Measurements from ENCODE around the gene ZNF80. TPM values are rescaled to one million over a fixed set of nuclear protein-coding genes. Genes with fewer than 3 reads are reported as not detected.
A peak's percentile ranks its signal among the peaks of the same experiment; 100 is the strongest.

The ZNF80 gene
- polyA plus RNA-seq, 3 donors: not detected

DNA sequence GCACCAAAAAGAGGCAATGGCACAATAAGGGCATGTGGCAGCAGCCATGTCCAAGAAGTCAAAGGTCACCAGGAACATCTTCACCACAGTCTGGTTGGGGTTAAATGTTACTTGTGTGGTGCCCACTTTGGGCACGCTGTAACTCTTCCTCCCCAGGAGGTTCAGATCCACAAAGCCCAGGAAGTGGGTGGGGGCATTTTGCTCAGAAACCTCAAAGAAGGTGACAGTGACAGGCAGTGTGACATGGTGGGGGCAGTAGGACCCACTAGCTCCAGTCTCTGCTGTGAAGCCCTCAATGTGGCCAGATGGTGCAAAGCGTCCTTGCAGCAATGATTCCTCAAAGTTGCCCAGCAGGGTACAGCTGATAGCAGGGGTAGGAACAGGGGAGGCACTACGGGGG is 5.8 kb downstream of the ZNF80 start:
- Histone ChIP-seq H3K4me3 (replicated peaks in 1 of 3; ENCODE audit: low read depth in 2 of 3, low read length in 3 of 3) (no peak overlapping the region), H3K79me2 (ENCODE audit: insufficient read depth, low read length) (no peaks in the 10 kb centered on the region), H3K4me1 (ENCODE audit: control insufficient read depth in 1 of 2, insufficient read depth in 2 of 2, low read length in 2 of 2) (no peaks in the 10 kb centered on the region), H2AFZ (ENCODE audit: insufficient read depth, low read depth, low read length, poor library complexity, severe bottlenecking) (no peak overlapping the region), H3K9me3 (replicated peaks in 1 of 2; ENCODE audit: control insufficient read depth in 1 of 2, insufficient read depth in 1 of 2, low read length in 2 of 2) (no peaks in the 10 kb centered on the region), H3K4me2 (replicated peaks; ENCODE audit: extremely low read depth, low read length, poor library complexity, severe bottlenecking) (no peak overlapping the region), H3K9ac (ENCODE audit: insufficient read depth, low read length, poor library complexity, severe bottlenecking) (no peak overlapping the region), H3K27ac (ENCODE audit: low read depth in 1 of 2, low read length in 2 of 2) (no peak overlapping the region), H4K20me1 (ENCODE audit: insufficient read depth, low read length) (no peaks in the 10 kb centered on the region), H3K36me3 (replicated peaks in 1 of 2; ENCODE audit: control insufficient read depth in 1 of 2, insufficient read depth in 2 of 2, low read length in 2 of 2) (no peaks in the 10 kb centered on the region), H3K27me3 (ENCODE audit: control insufficient read depth in 2 of 2, insufficient read depth in 2 of 2, low read length in 2 of 2) (no peaks in the 10 kb centered on the region)
- Mint-ChIP-seq H3K27me3 (ENCODE audit: low read depth in 3 of 3) (peaks cover 0 to 4% (median 0%) of the 10 kb centered on the region in 3 donors), H3K4me1 (no peaks in the 10 kb centered on the region), H3K9me3 (peaks cover 0 to 3% (median 0%) of the 10 kb centered on the region in 7 donors), H3K4me3 (no peak overlapping the region), H3K36me3 (no peaks in the 10 kb centered on the region), H3K27ac (no peak overlapping the region)
- 91% methylated on average over 3 of the region's 3 CpGs for WGBS (ENCODE audit: insufficient coverage)
- TF ChIP-seq, protein P1, sequence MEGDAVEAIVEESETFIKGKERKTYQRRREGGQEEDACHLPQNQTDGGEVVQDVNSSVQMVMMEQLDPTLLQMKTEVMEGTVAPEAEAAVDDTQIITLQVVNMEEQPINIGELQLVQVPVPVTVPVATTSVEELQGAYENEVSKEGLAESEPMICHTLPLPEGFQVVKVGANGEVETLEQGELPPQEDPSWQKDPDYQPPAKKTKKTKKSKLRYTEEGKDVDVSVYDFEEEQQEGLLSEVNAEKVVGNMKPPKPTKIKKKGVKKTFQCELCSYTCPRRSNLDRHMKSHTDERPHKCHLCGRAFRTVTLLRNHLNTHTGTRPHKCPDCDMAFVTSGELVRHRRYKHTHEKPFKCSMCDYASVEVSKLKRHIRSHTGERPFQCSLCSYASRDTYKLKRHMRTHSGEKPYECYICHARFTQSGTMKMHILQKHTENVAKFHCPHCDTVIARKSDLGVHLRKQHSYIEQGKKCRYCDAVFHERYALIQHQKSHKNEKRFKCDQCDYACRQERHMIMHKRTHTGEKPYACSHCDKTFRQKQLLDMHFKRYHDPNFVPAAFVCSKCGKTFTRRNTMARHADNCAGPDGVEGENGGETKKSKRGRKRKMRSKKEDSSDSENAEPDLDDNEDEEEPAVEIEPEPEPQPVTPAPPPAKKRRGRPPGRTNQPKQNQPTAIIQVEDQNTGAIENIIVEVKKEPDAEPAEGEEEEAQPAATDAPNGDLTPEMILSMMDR (IDR thresholded peaks at IDR 0.05): no peak
- DNase-seq: no peak
- intact Hi-C loops (cut with micrococcal nuclease): no loop called here

DNA sequence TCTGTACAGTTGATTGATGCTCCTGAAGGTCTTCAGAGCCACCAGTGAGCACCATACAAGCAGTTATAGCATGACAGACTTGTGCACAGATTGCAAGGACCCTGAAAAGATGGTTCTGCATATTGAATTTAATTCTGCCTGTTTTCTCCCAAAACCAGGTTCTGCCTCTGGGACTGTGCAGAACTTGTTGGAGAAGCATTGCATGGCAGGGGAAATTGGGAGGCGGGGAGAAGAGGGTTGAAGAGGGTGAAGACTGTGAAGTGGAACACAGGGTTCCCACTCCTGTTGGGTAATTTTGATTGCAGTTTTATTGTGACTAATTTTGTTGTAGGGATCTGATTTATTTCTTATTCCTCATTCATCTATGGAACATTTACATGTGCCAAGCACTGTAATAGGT is 10.3 kb downstream of the ZNF80 start:
- H3K4me3 Mint-ChIP-seq: no peak overlapping the region
- peak overlapping the region in 1 of 7 donors; percentile 52 for H3K27ac Mint-ChIP-seq
- Histone ChIP-seq H3K79me2 (ENCODE audit: insufficient read depth, low read length) (no peaks in the 10 kb centered on the region), H3K4me3 (replicated peaks in 1 of 3; ENCODE audit: low read depth in 2 of 3, low read length in 3 of 3) (no peak overlapping the region), H3K4me2 (replicated peaks; ENCODE audit: extremely low read depth, low read length, poor library complexity, severe bottlenecking) (no peak overlapping the region), H3K27ac (ENCODE audit: low read depth in 1 of 2, low read length in 2 of 2) (no peak overlapping the region), H3K9ac (ENCODE audit: insufficient read depth, low read length, poor library complexity, severe bottlenecking) (no peak overlapping the region), H3K9me3 (replicated peaks in 1 of 2; ENCODE audit: control insufficient read depth in 1 of 2, insufficient read depth in 1 of 2, low read length in 2 of 2) (peaks cover 0 to 13% of the 10 kb centered on the region in 2 donors), H3K27me3 (ENCODE audit: control insufficient read depth in 2 of 2, insufficient read depth in 2 of 2, low read length in 2 of 2) (no peaks in the 10 kb centered on the region), H2AFZ (ENCODE audit: insufficient read depth, low read depth, low read length, poor library complexity, severe bottlenecking) (no peak overlapping the region), H3K36me3 (replicated peaks in 1 of 2; ENCODE audit: control insufficient read depth in 1 of 2, insufficient read depth in 2 of 2, low read length in 2 of 2) (no peaks in the 10 kb centered on the region), H4K20me1 (ENCODE audit: insufficient read depth, low read length) (no peaks in the 10 kb centered on the region), H3K4me1 (ENCODE audit: control insufficient read depth in 1 of 2, insufficient read depth in 2 of 2, low read length in 2 of 2) (no peaks in the 10 kb centered on the region)
- H3K4me1 Mint-ChIP-seq: no peaks in the 10 kb centered on the region
- H3K9me3 Mint-ChIP-seq: peaks cover 4 to 18% (median 10%) of the 10 kb centered on the region in 7 donors
- no peak for DNase-seq
- TF ChIP-seq, protein P1 (IDR thresholded peaks at IDR 0.05): no peak
- WGBS (ENCODE audit: insufficient coverage): 83% methylated on average over 1 of the region's 1 CpG
- intact Hi-C loops (cut with micrococcal nuclease): no loop called here
- H3K36me3 Mint-ChIP-seq: no peaks in the 10 kb centered on the region
- peaks cover 0 to 4% (median 3%) of the 10 kb centered on the region in 3 donors for H3K27me3 Mint-ChIP-seq (ENCODE audit: low read depth in 3 of 3)

Data from CD14-positive monocyte (primary cell).